ENCODE measurements around the gene JADE1.

The JADE1 gene

DNA sequence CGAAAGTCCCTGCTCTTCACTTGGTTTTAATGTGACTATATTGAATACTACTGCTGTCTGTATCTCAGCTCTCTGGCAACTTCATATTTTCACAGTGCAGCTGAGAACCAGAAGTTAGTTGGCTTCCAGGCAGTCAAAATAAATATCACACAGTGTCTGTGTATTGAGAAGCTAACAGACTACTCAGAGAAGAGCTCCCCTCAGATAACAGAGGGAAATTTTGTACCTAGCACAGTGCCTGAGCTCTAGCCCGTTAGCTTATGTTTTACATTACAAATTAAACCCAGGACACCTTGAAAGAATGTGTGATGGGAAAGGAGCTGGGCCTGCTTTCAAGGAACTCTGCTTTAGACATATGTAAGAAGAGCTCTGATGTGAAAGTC is 22.7 kb downstream of the JADE1 start:
- Histone ChIP-seq H2AFZ (ENCODE audit: low read depth) (no peak overlapping the region), H3K4me2 (peak overlapping the region; percentile 58; the same call in 1 of the 2 replicates), H3K9ac (peak overlapping the region; percentile 8; the same call in 1 of the 2 replicates), H3K27me3 (ENCODE audit: insufficient read depth, low read depth) (no peaks in the 10 kb centered on the region), H3K36me3 (ENCODE audit: insufficient read depth) (peaks cover 3% of the 10 kb centered on the region; the same call in 1 of the 2 replicates), H4K20me1 (ENCODE audit: insufficient read depth) (peaks cover 28% of the 10 kb centered on the region), H3K4me3 (IDR thresholded peaks at IDR 0.05; ENCODE audit: insufficient read depth, low read depth, low read length) (no peak overlapping the region), H3K27ac (peak overlapping the region; percentile 67), H3K4me1 (ENCODE audit: low read depth, poor library complexity, severe bottlenecking) (peaks cover 85% of the 10 kb centered on the region), H3K79me2 (ENCODE audit: insufficient read depth, low read depth) (peaks cover 99% of the 10 kb centered on the region)
- TF ChIP-seq, protein P1, sequence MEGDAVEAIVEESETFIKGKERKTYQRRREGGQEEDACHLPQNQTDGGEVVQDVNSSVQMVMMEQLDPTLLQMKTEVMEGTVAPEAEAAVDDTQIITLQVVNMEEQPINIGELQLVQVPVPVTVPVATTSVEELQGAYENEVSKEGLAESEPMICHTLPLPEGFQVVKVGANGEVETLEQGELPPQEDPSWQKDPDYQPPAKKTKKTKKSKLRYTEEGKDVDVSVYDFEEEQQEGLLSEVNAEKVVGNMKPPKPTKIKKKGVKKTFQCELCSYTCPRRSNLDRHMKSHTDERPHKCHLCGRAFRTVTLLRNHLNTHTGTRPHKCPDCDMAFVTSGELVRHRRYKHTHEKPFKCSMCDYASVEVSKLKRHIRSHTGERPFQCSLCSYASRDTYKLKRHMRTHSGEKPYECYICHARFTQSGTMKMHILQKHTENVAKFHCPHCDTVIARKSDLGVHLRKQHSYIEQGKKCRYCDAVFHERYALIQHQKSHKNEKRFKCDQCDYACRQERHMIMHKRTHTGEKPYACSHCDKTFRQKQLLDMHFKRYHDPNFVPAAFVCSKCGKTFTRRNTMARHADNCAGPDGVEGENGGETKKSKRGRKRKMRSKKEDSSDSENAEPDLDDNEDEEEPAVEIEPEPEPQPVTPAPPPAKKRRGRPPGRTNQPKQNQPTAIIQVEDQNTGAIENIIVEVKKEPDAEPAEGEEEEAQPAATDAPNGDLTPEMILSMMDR (conservative IDR thresholded peaks at IDR 0.05; ENCODE audit: low read depth, low read length): no peak

DNA sequence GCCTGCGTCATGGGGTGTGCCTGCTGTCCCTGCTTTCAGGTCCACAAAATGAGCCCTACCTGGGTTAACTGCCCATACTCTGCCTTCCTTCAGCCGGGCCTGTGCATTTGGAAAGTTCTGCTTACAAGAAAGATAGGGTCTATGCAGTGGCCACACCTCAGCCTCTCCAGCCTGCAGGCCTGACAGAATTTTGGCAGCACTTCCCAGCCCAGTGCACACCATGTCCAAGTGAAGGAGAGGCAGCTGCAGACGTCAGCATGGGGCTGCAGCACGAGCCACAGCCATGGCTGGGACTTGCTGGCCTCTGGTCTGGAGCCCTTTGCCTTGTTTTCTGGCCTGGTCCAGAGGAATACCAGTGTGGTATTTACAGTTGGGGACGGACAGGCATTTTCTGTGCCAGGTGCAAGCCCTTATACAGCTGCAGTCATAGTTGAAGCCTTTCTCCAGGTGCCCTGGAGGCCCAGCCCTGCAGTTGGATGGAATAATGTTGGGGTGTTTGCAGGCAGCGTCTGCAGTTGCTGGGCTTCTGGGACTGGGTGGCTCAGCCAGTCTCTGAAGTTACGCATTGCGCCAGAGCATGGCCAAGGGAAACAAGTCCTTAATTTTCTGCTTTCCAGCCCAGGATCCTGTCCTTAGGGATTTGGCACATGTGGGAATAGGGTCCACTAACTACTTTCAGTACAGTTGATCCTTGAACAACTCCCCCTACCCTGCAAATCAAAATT is 26.2 kb downstream of the JADE1 start:
- Histone ChIP-seq H3K4me1 (ENCODE audit: low read depth, poor library complexity, severe bottlenecking) (peaks cover 76% of the 10 kb centered on the region), H3K9ac (no peak overlapping the region), H3K36me3 (ENCODE audit: insufficient read depth) (peaks cover 7% of the 10 kb centered on the region; the same call in 1 of the 2 replicates), H2AFZ (ENCODE audit: low read depth) (no peak overlapping the region), H3K4me3 (IDR thresholded peaks at IDR 0.05; ENCODE audit: insufficient read depth, low read depth, low read length) (no peak overlapping the region), H3K4me2 (no peak overlapping the region), H3K27me3 (ENCODE audit: insufficient read depth, low read depth) (no peaks in the 10 kb centered on the region), H3K79me2 (ENCODE audit: insufficient read depth, low read depth) (peaks cover 99% of the 10 kb centered on the region), H4K20me1 (ENCODE audit: insufficient read depth) (peaks cover 23% of the 10 kb centered on the region), H3K27ac (no peak overlapping the region)
- TF ChIP-seq, protein P1 (conservative IDR thresholded peaks at IDR 0.05; ENCODE audit: low read depth, low read length): no peak

DNA sequence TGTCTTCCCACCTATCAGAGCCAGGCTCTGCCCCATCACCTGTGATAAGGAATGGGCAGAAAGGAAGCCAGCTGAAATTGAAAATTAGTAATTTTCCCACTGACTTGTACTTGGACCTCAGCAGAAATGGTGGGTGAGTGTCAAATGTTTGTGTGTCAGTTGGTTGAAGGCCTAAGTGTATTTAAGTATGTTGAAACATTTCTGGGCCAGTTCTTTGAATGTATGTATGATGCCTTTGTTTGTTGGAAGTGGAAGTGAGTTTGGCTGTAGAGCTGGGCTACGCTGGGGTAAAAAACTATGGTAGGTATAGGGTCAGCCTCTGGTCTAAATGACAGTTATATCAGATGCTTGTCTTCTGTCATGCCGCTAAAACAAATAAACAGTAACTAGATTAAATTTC is 27.7 kb downstream of the JADE1 start:
- TF ChIP-seq, protein P1 (conservative IDR thresholded peaks at IDR 0.05; ENCODE audit: low read depth, low read length): no peak
- no peak overlapping the region for H3K27ac ChIP-seq
- H4K20me1 ChIP-seq (ENCODE audit: insufficient read depth): peaks cover 16% of the 10 kb centered on the region
- no peak overlapping the region for H2AFZ ChIP-seq (ENCODE audit: low read depth)
- H3K9ac ChIP-seq: no peak overlapping the region
- peaks cover 8% of the 10 kb centered on the region; the same call in 1 of the 2 replicates for H3K36me3 ChIP-seq (ENCODE audit: insufficient read depth)
- no peak overlapping the region for H3K4me2 ChIP-seq
- no peak overlapping the region for H3K4me3 ChIP-seq (IDR thresholded peaks at IDR 0.05; ENCODE audit: insufficient read depth, low read depth, low read length)
- peaks cover 63% of the 10 kb centered on the region for H3K4me1 ChIP-seq (ENCODE audit: low read depth, poor library complexity, severe bottlenecking)
- no peaks in the 10 kb centered on the region for H3K27me3 ChIP-seq (ENCODE audit: insufficient read depth, low read depth)
- H3K79me2 ChIP-seq (ENCODE audit: insufficient read depth, low read depth): peaks cover 99% of the 10 kb centered on the region

DNA sequence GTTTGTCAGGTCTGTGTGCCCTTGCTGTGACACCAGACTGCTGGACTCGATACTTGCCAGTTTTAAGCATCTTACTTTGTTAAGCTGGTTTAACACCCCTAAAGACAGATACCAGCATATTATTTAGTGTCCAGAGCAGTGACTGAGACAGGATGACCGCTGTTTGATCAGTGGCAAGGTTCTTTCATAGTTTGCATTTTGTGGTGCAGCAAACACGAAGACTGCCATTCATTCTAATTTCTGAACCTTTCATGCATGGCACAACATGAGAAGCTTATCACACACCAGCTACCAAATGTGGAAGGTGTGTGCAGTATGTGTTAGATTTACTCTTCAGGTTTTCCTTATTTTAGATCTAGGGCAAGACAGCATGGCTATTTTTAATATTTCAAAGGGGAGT is 28.2 kb downstream of the JADE1 start:
- Histone ChIP-seq H3K4me1 (ENCODE audit: low read depth, poor library complexity, severe bottlenecking) (peaks cover 58% of the 10 kb centered on the region), H3K27ac (no peak overlapping the region), H3K79me2 (ENCODE audit: insufficient read depth, low read depth) (peaks cover 99% of the 10 kb centered on the region), H3K36me3 (ENCODE audit: insufficient read depth) (peaks cover 8% of the 10 kb centered on the region; the same call in 1 of the 2 replicates), H3K9ac (no peak overlapping the region), H3K27me3 (ENCODE audit: insufficient read depth, low read depth) (no peaks in the 10 kb centered on the region), H3K4me3 (IDR thresholded peaks at IDR 0.05; ENCODE audit: insufficient read depth, low read depth, low read length) (no peak overlapping the region), H3K4me2 (no peak overlapping the region), H4K20me1 (ENCODE audit: insufficient read depth) (peaks cover 16% of the 10 kb centered on the region), H2AFZ (ENCODE audit: low read depth) (no peak overlapping the region)
- TF ChIP-seq, protein P1 (conservative IDR thresholded peaks at IDR 0.05; ENCODE audit: low read depth, low read length): no peak
